ENCODE data around the gene ANKMY2. TPM values are rescaled to one million over a fixed set of nuclear protein-coding genes. Genes with fewer than 3 reads are reported as not detected.
"Not testable (repeated sequence)": the region's sequence is repeated elsewhere in the genome, so short reads cannot be mapped to it uniquely, and the experiment has no call there.

The ANKMY2 gene
- polyA plus RNA-seq, 4 donors: 27.5 to 36.7 (median 33.8) TPM

- DNase-seq (ENCODE audit: low read depth in 4 of 4, low spot score in 2 of 4): no peak
These were observed 15.3 kb upstream of the ANKMY2 start for GRCh38 chr7:16660702-16661464.

- DNase-seq (ENCODE audit: low read depth in 4 of 4, low spot score in 2 of 4): not testable (repeated sequence)
These were observed 14.4 kb upstream of the ANKMY2 start for GRCh38 chr7:16659854-16660497.

- DNase-seq (ENCODE audit: low read depth in 4 of 4, low spot score in 2 of 4): no peak
These were observed 12.2 kb upstream of the ANKMY2 start for GRCh38 chr7:16657656-16658279.

GRCh38 chr7:16656141-16656540, 10.6 kb upstream of the ANKMY2 start:
- no peak for DNase-seq (ENCODE audit: low read depth in 4 of 4, low spot score in 2 of 4)

- DNase-seq (ENCODE audit: low read depth in 4 of 4, low spot score in 2 of 4): no peak
These were observed 9.8 kb upstream of the ANKMY2 start for GRCh38 chr7:16655394-16655793.

GRCh38 chr7:16652888-16653287, 7.3 kb upstream of the ANKMY2 start:
- DNase-seq (ENCODE audit: low read depth in 4 of 4, low spot score in 2 of 4): no peak

- DNase-seq (ENCODE audit: low read depth in 4 of 4, low spot score in 2 of 4): no peak
These were observed 6.7 kb upstream of the ANKMY2 start for GRCh38 chr7:16652240-16652583.

- DNase-seq (ENCODE audit: low read depth in 4 of 4, low spot score in 2 of 4): no peak
These were observed 6.1 kb upstream of the ANKMY2 start for GRCh38 chr7:16651396-16652239.

GRCh38 chr7:16650266-16650665, 4.7 kb upstream of the ANKMY2 start:
- no peak for DNase-seq (ENCODE audit: low read depth in 4 of 4, low spot score in 2 of 4)

- DNase-seq (ENCODE audit: low read depth in 4 of 4, low spot score in 2 of 4): no peak
These were observed 3.6 kb upstream of the ANKMY2 start for GRCh38 chr7:16649196-16649595.

- DNase-seq (ENCODE audit: low read depth in 4 of 4, low spot score in 2 of 4): no peak
These were observed 3.0 kb upstream of the ANKMY2 start for GRCh38 chr7:16648551-16648950.

GRCh38 chr7:16647435-16647960, 1.9 kb upstream of the ANKMY2 start:
- DNase-seq (ENCODE audit: low read depth in 4 of 4, low spot score in 2 of 4): no peak

- DNase-seq (ENCODE audit: low read depth in 4 of 4, low spot score in 2 of 4): peak in 2 of 4 donors; percentile 28 to 43
These were observed 1.0 kb upstream of the ANKMY2 start for GRCh38 chr7:16646472-16647072.

- DNase-seq (ENCODE audit: low read depth in 4 of 4, low spot score in 2 of 4): peak in 3 of 4 donors; percentile 18 to 82 (median 44)
These were observed 640 bp downstream of the ANKMY2 start for GRCh38 chr7:16644636-16645592.

- no peak for DNase-seq (ENCODE audit: low read depth in 4 of 4, low spot score in 2 of 4)
These were observed 1.4 kb downstream of the ANKMY2 start for GRCh38 chr7:16644157-16644556.

- no peak for DNase-seq (ENCODE audit: low read depth in 4 of 4, low spot score in 2 of 4)
These were observed 7.0 kb downstream of the ANKMY2 start for GRCh38 chr7:16638282-16639280.

- no peak for DNase-seq (ENCODE audit: low read depth in 4 of 4, low spot score in 2 of 4)
These were observed 8.2 kb downstream of the ANKMY2 start for GRCh38 chr7:16637379-16637778.

GRCh38 chr7:16636555-16637101, 8.9 kb downstream of the ANKMY2 start:
- no peak for DNase-seq (ENCODE audit: low read depth in 4 of 4, low spot score in 2 of 4)

All from left renal cortex interstitium (tissue), 4 donors.